ENCODE data around the gene KDSR.

KDSR gene

DNA sequence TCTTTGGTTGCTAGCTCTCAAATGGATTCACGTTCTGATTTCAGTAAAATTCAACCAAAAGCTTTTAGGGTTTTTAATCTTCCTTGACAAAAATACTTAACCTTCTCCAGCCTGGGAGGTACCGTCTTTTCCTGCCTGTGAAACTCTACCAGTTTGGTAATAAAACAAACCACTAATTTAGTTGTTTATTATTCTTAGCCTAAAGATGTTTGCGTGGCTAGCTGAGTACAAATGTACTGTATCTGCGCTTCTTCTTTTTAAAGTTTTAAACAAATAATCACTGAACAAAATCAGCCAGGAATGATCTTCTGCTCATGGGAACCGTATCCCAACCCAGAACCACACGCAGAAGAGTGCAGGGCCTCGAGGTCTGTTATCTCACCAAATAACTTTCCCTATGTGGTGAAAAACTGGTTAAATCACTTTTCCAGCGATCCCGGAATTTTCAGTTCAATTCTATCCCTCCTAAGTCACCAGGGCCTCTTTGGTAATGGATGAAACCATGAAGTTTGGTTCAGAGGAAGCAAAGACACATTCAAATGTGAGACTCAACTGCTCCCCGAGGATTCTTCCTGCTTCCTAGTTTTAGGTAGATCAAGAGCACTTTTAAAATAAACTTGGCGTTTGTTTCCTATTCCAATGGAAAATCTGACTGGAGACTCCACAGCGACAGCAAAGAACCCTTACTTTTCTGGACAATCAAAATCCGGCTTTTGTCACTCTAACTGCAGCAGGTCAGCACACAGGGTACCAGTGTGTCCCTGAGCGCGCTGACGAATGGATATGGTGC is 83.5 kb downstream of the KDSR start:
- no peak for TF ChIP-seq ZNF274 (IDR thresholded peaks at IDR 0.05; ENCODE audit: low read depth, low read length)
- H3K4me3 ChIP-seq (ENCODE audit: low read length): no peak overlapping the region

GRCh38 chr18:63282793-63283192 is 84.2 kb downstream of the KDSR start:
- TF ChIP-seq ZNF274 (IDR thresholded peaks at IDR 0.05; ENCODE audit: low read depth, low read length): no peak
- H3K4me3 ChIP-seq (ENCODE audit: low read length): no peak overlapping the region
